AG10803 (cell line): ENCODE results near the gene GNAL.

ENCODE experiments used
- DNase-seq: peaks from one replicate; pipeline ENCODE4 v3.0.0; 2010; ENCODE audit warnings: low read depth
- H3K4me3 ChIP-seq: 2 replicates; pipeline ENCODE4 v1.5.1; 2011; ENCODE audit warnings: mild to moderate bottlenecking, low read length, control low read depth
- CTCF ChIP-seq: conservative IDR thresholded peaks from 2 replicates; pipeline ENCODE4 v1.5.1; 2011; ENCODE audit warnings: mild to moderate bottlenecking, low read length, control low read depth, inconsistent platforms

GNAL gene

DNA sequence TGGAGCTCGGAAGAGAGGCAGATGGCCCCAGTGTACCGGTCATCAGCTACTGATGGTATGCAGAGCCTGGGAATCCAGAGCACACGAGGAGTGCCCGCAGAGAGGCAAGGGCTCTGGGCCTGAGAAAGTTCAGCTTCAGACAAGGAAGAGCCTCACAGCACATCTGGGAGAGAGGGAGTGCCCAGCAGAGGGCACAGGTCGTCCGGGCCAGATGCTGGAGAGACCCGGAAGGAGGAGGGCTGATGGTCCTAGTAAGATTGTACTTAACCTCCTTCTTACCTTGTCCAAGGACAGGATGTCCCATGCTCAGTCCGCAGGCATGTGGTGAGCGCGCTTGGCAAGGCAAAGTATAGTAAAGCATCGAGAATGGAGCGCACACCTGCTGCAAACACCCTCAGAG, 137.8 kb downstream of the GNAL start:
- no peak for DNase-seq

GRCh38 chr18:11828786-11829432, 139.8 kb downstream of the GNAL start:
- no peak for DNase-seq
- TF ChIP-seq CTCF: no peak
- H3K4me3 ChIP-seq: no peak overlapping the region

More for the DNA sequence above, 137.8 kb downstream of the GNAL start:
- no peak for TF ChIP-seq CTCF
- no peak overlapping the region for H3K4me3 ChIP-seq

DNA sequence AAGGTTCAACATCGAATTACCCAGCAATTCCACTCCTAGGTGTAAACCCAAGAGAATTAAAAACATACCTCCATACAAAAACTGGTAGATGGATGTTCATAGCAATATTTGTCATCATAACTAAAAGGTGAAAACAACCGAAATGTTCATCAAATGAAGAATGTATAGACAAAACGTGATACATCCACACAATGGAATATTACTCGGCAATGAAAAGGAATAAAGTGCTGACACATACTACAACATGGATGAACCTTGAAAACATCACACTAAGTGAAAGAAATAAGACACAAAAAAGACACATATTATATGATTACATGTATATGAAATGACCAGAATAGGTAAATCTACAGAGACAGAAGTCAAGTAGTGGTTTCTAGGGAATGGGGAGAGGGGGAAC, 141.5 kb downstream of the GNAL start:
- no peak overlapping the region for H3K4me3 ChIP-seq
- TF ChIP-seq CTCF: no peak
- no peak for DNase-seq

DNA sequence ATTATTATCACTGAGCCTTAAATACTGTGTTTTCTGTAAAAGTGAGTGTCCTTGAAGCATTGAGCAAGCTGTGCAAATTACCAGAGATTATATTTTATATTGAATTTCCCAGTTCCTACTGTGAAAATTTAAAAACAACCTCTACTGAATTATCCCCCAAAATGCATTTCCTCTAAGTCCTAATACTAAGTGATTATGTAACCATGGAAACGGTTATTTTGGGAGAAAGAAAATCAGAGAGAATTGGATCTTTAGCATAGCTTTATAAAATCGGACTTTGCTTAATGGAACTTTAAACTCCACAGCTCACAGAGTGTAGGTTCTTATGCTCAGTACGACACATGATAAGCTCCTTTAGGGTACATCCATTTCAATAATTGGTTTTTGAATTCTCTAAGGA, 142.9 kb downstream of the GNAL start:
- H3K4me3 ChIP-seq: no peak overlapping the region
- no peak for TF ChIP-seq CTCF
- no peak for DNase-seq

- no peak for DNase-seq
- no peak for TF ChIP-seq CTCF
- no peak overlapping the region for H3K4me3 ChIP-seq
These were observed 145.7 kb downstream of the GNAL start for GRCh38 chr18:11834772-11835171.

GRCh38 chr18:11839556-11839955, 150.5 kb downstream of the GNAL start:
- TF ChIP-seq CTCF: no peak
- no peak overlapping the region for H3K4me3 ChIP-seq
- DNase-seq: no peak

DNA sequence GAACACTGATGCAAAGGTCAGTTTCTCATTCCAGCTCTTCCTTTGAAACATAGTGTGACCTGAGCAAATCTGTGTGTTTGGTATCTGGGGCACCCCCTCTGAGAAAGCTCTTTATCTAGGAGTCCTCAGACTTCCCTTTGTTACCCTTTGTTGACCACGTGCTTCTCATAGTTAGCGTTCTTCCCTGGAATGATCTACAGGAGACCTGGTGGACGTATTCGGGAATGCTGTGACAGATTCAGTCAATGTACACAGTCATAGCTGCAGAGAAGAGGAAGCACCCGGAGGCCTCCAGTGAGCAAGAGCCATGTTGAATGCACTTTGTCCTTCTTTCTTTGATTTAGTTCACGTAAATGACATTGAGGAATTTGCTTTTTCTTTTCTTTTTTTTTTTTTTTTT, 151.4 kb downstream of the GNAL start:
- H3K4me3 ChIP-seq: no peak overlapping the region
- no peak for TF ChIP-seq CTCF
- DNase-seq: no peak
